GM21576 (cell line): ENCODE results near the gene KLK12.
"Not testable (repeated sequence)": the region's sequence is repeated elsewhere in the genome, so short reads cannot be mapped to it uniquely, and the experiment has no call there.

Experiments
- ATAC-seq: cut with Tn5 transposase; IDR thresholded peaks from one replicate; pipeline ENCODE4 v1.9.1; 2021; ENCODE audit warnings: mild to moderate bottlenecking, moderate library complexity; ENCODE audit not compliant: unreplicated experiment

Gene KLK12

GRCh38 chr19:51016798-51017683 is 17.8 kb downstream of the KLK12 start:
- no peak for ATAC-seq

- ATAC-seq: no peak
These were observed 19.0 kb downstream of the KLK12 start for GRCh38 chr19:51015691-51016267.

GRCh38 chr19:51014242-51014641 is 20.6 kb downstream of the KLK12 start:
- no peak for ATAC-seq

- no peak for ATAC-seq
These were observed 22.1 kb downstream of the KLK12 start for GRCh38 chr19:51012661-51013190.

- ATAC-seq: no peak
These were observed 24.6 kb downstream of the KLK12 start for GRCh38 chr19:51010066-51010795.

GRCh38 chr19:51009061-51009891 is 25.5 kb downstream of the KLK12 start:
- ATAC-seq: no peak

GRCh38 chr19:51007488-51007887 is 27.3 kb downstream of the KLK12 start:
- no peak for ATAC-seq

GRCh38 chr19:51006406-51006805 is 28.4 kb downstream of the KLK12 start:
- no peak for ATAC-seq

- ATAC-seq: no peak
These were observed 29.6 kb downstream of the KLK12 start for GRCh38 chr19:51005248-51005647.

GRCh38 chr19:51003316-51003715 is 31.5 kb downstream of the KLK12 start:
- ATAC-seq: no peak

- ATAC-seq: no peak
These were observed 32.1 kb downstream of the KLK12 start for GRCh38 chr19:51002542-51003311.

- ATAC-seq: no peak
These were observed 32.7 kb downstream of the KLK12 start for GRCh38 chr19:51002089-51002532.

- ATAC-seq: no peak
These were observed 33.3 kb downstream of the KLK12 start, which contains the start of gene KLK8 for GRCh38 chr19:51001515-51001914. KLK8 (minus strand) TSS chr19:51001604; CDS start chr19:51001167, 437 bp downstream.

- no peak for ATAC-seq
These were observed 33.8 kb downstream of the KLK12 start for GRCh38 chr19:51000981-51001380.

GRCh38 chr19:51000426-51000825 is 34.4 kb downstream of the KLK12 start:
- ATAC-seq: no peak

- no peak for ATAC-seq
These were observed 36.1 kb downstream of the KLK12 start for GRCh38 chr19:50998686-50999085.

- no peak for ATAC-seq
These were observed 36.7 kb downstream of the KLK12 start for GRCh38 chr19:50998061-50998460.

GRCh38 chr19:50994129-50994528 is 40.7 kb downstream of the KLK12 start:
- no peak for ATAC-seq

GRCh38 chr19:50992666-50993035 is 42.2 kb downstream of the KLK12 start:
- ATAC-seq: no peak

- not testable (repeated sequence) for ATAC-seq
These were observed 50.4 kb downstream of the KLK12 start for GRCh38 chr19:50984416-50984815.
